ENCODE results near the gene RRP9. TPM values are rescaled to one million over a fixed set of nuclear protein-coding genes. Genes with fewer than 3 reads are reported as not detected.

The RRP9 gene
- total and polyA plus RNA-seq, 10 of the 15 experiments (the other 5 are each of a cell fraction or from before 2014, with no cell fraction given) = 4.7 to 91.5 (median 41.7) TPM

GRCh38 chr3:51887620-51888019 lies 54.1 kb downstream of the RRP9 start:
- intact Hi-C loops (cut with micrococcal nuclease; ENCODE audit: unreplicated experiment) (no loop called here), in situ Hi-C loops (cut with MboI) (no loop called here)
- BruUV-seq (replicated peaks) = no TSS peak
- Histone ChIP-seq H3K27me3 (replicated peaks in 1 of 2; ENCODE audit: control insufficient read depth in 2 of 2, insufficient read depth in 2 of 2, low read length in 1 of 2) (peaks cover 0 to 2% of the 10 kb centered on the region in 2 experiments; a peak in 2 of 4 replicates), H3K27ac (ENCODE audit: control insufficient read depth, insufficient read depth) (no peak overlapping the region), H3K4me2 (ENCODE audit: control insufficient read depth, insufficient read depth) (no peak overlapping the region), H4K20me1 (ENCODE audit: control insufficient read depth, insufficient read depth) (no peaks in the 10 kb centered on the region), H3K4me3 (no peak overlapping the region), H3K79me2 (ENCODE audit: control insufficient read depth, insufficient read depth, low read length) (no peaks in the 10 kb centered on the region), H3K9me3 (replicated peaks; ENCODE audit: control insufficient read depth, insufficient read depth, low read length) (no peaks in the 10 kb centered on the region), H3K9ac (ENCODE audit: control insufficient read depth, insufficient read depth, low read length) (no peak overlapping the region), H2AFZ (ENCODE audit: control insufficient read depth, low read depth, low read length) (no peak overlapping the region), H3K36me3 (ENCODE audit: control insufficient read depth in 2 of 2, insufficient read depth in 2 of 2, low read length in 1 of 2) (no peaks in the 10 kb centered on the region), H3K4me1 (ENCODE audit: control insufficient read depth, insufficient read depth, low read length) (no peaks in the 10 kb centered on the region)
- FAIRE-seq (no peak), DNase-seq (ENCODE audit: low read depth, low spot score) (no peak), ATAC-seq (no peak)
- SMC1A ChIA-PET (ENCODE audit: uncharacterized antibody, unreplicated experiment) = no interaction called here
- TF ChIP-seq PKNOX1 (IDR thresholded peaks at IDR 0.05) = no peak
- TF ChIP-seq PAX8 (IDR thresholded peaks at IDR 0.05) = no peak
- TF ChIP-seq SIX5 (IDR thresholded peaks at IDR 0.05; ENCODE audit: low read depth, low read length, severe bottlenecking) = no peak
- TF ChIP-seq MEF2B (IDR thresholded peaks at IDR 0.05; ENCODE audit: partially characterized antibody, poor library complexity, severe bottlenecking) = no peak
- CTCF ChIA-PET = no interaction called here
- 56% methylated on average over 2 of the region's 2 CpGs for WGBS (ENCODE audit: insufficient coverage, insufficient replicate concordance, low lambda C conversion rate, missing lambda C conversion rate)
- POLR2A ChIA-PET = no interaction called here
- RAD21 ChIA-PET (ENCODE audit: unreplicated experiment) = no interaction called here

- Histone ChIP-seq H3K9me3 (replicated peaks; ENCODE audit: control insufficient read depth, insufficient read depth, low read length) (no peaks in the 10 kb centered on the region), H4K20me1 (ENCODE audit: control insufficient read depth, insufficient read depth) (no peaks in the 10 kb centered on the region), H3K4me1 (ENCODE audit: control insufficient read depth, insufficient read depth, low read length) (no peaks in the 10 kb centered on the region), H3K27me3 (replicated peaks in 1 of 2; ENCODE audit: control insufficient read depth in 2 of 2, insufficient read depth in 2 of 2, low read length in 1 of 2) (peaks cover 0 to 2% of the 10 kb centered on the region in 2 experiments; a peak in 2 of 4 replicates), H3K4me3 (no peak overlapping the region), H3K36me3 (ENCODE audit: control insufficient read depth in 2 of 2, insufficient read depth in 2 of 2, low read length in 1 of 2) (no peaks in the 10 kb centered on the region), H3K4me2 (ENCODE audit: control insufficient read depth, insufficient read depth) (no peak overlapping the region), H3K9ac (ENCODE audit: control insufficient read depth, insufficient read depth, low read length) (no peak overlapping the region), H2AFZ (ENCODE audit: control insufficient read depth, low read depth, low read length) (no peak overlapping the region), H3K79me2 (ENCODE audit: control insufficient read depth, insufficient read depth, low read length) (no peaks in the 10 kb centered on the region), H3K27ac (ENCODE audit: control insufficient read depth, insufficient read depth) (no peak overlapping the region)
- ChIA-PET POLR2A (no interaction called here), SMC1A (ENCODE audit: uncharacterized antibody, unreplicated experiment) (no interaction called here), CTCF (no interaction called here), RAD21 (ENCODE audit: unreplicated experiment) (no interaction called here)
- in situ Hi-C loops (cut with MboI) = no loop called here
- DNase-seq (ENCODE audit: low read depth, low spot score) = no peak
- intact Hi-C loops (cut with micrococcal nuclease; ENCODE audit: unreplicated experiment) = no loop called here
- no TSS peak for BruUV-seq (replicated peaks)
- ATAC-seq = no peak
- FAIRE-seq = no peak
- TF ChIP-seq NRF1 (conservative IDR thresholded peaks at IDR 0.05; ENCODE audit: low read depth, low read length) = no peak
- no peak for TF ChIP-seq SIN3A (IDR thresholded peaks at IDR 0.05; ENCODE audit: low read depth, low read length)
- TF ChIP-seq ZZZ3 (IDR thresholded peaks at IDR 0.05; ENCODE audit: control insufficient read depth, insufficient read length, low read depth) = no peak
- no peak for TF ChIP-seq GATAD2B (conservative IDR thresholded peaks at IDR 0.05; ENCODE audit: low read depth)
- no peak for TF ChIP-seq REST (IDR thresholded peaks at IDR 0.05; ENCODE audit: low read depth, low read length)
- TF ChIP-seq SMAD5 (IDR thresholded peaks at IDR 0.05; ENCODE audit: low read depth) = no peak
- TF ChIP-seq TARDBP (IDR thresholded peaks at IDR 0.05; ENCODE audit: borderline replicate concordance) = no peak
- TF ChIP-seq BACH1 (IDR thresholded peaks at IDR 0.05; ENCODE audit: borderline replicate concordance) = no peak
- TF ChIP-seq SUPT20H (IDR thresholded peaks at IDR 0.05; ENCODE audit: borderline replicate concordance, control insufficient read depth, low read depth, low read length) = no peak
- TF ChIP-seq STAT3 (IDR thresholded peaks at IDR 0.05; ENCODE audit: low read depth, low read length) = no peak
- TF ChIP-seq SRF (IDR thresholded peaks at IDR 0.05; ENCODE audit: low read depth in 2 of 2, low read length in 2 of 2) = no peak
- no peak for TF ChIP-seq IKZF2 (IDR thresholded peaks at IDR 0.05)
Observed at GRCh38 chr3:51886447-51886846, 55.3 kb downstream of the RRP9 start.
